GM19351 (cell line): Measurements from ENCODE around the gene FAM13B.
"Not testable (repeated sequence)": the region's sequence is repeated elsewhere in the genome, so short reads cannot be mapped to it uniquely, and the experiment has no call there.

ENCODE experiments used
- ATAC-seq: cut with Tn5 transposase; IDR thresholded peaks from one replicate; pipeline ENCODE4 v1.9.1; 2021; ENCODE audit warnings: mild to moderate bottlenecking, moderate library complexity; ENCODE audit not compliant: unreplicated experiment

Gene FAM13B

GRCh38 chr5:137989419-137989818 is 43.5 kb downstream of the FAM13B start:
- no peak for ATAC-seq

- no peak for ATAC-seq
These were observed 57.7 kb downstream of the FAM13B start for GRCh38 chr5:137975208-137975607.

DNA sequence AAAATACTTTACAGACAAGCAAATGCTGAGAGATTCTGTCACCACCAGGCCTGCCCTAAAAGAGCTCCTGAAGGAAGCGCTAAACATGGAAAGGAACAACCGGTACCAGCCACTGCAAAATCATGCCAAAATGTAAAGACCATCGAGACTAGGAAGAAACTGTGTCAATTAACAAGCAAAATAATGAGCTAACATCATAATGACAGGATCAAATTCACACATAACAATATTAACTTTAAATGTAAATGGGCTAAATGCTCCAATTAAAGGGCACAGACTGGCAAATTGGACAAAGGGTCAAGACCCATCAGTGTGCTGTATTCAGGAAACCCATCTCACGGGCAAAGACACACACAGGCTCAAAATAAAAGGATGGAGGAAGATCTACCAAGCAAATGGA is 62.5 kb downstream of the FAM13B start:
- not testable (repeated sequence) for ATAC-seq

- ATAC-seq = no peak
These were observed 72.1 kb downstream of the FAM13B start for GRCh38 chr5:137960819-137961218.

DNA sequence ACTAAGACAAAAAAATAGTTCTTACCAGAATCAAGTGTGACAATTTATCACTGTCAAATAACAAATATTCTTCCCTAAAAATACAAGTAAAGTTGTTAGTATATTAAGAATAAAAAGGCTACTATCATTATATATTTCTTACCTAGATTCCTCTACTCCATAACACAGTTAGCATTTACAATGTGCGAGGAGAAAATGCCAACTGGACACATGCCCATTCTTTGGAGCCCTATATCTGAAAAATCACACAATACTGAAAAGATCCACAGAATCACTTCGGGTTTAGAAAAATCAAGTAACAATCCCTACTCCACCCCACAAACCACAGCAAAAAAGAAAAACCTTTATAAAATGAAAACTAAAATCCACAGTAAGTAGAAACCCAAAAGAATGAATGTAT is 72.7 kb downstream of the FAM13B start:
- ATAC-seq = no peak

- no peak for ATAC-seq
These were observed 73.4 kb downstream of the FAM13B start for GRCh38 chr5:137959488-137959887.

DNA sequence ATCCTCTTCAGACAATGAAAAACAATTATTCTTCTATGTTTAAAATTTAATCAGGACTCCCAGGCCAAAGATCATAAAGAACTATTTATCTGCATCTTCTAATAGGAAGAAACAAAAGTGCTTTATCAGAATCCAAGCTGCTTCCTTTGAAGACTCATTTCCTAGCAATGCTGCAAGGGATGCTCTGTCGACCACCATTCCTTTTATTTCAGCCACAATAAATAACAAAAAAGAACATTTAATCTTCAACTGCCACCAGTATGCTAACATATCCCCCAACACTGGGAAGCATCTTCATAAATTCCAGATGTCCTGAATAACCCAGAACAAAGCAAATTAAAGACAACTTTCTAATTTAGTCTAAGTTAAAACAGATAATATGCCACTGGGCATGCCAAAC is 74.9 kb downstream of the FAM13B start:
- no peak for ATAC-seq

- ATAC-seq = no peak
These were observed 78.6 kb downstream of the FAM13B start for GRCh38 chr5:137954131-137954879.

- no peak for ATAC-seq
These were observed 87.1 kb downstream of the FAM13B start for GRCh38 chr5:137945825-137946224.

DNA sequence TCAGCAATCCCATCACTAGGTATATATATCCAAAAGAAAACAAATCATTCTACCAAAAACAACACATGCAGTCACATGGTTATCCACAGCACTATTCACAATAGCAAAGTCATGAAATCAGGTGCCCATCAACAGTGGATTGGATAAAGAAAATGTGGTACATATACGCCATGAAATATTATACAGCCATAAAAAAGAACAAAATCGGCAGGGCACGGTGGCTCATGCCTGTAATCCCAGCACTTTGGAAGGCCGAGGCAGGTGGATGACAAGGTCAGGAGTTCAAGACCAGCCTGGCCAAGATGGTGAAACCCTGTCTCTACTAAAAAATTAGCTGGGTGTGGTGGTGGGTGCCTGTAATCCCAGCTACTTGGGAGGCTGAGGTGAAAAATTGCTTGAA is 88.6 kb downstream of the FAM13B start:
- ATAC-seq = not testable (repeated sequence)

GRCh38 chr5:137939331-137939730 is 93.5 kb downstream of the FAM13B start:
- no peak for ATAC-seq

DNA sequence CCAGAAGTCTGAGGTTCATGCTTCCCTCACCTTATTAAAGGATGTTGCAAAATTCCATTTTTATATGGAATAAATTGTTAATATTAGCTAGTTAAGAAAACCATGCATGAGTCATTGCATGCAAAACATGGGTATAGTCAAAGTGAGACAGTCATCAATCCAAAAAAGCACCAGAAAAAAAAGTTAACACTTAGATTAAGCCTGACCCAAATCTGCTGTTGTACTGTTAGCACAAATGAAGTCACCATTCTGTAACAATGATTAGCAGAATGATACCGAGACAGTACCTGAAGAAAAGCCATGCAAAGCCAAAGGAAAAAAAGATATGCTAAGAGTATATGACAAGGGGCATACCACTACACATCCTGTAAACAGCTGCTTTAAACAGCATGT is 94.1 kb downstream of the FAM13B start:
- peak; percentile 45 for ATAC-seq

- no peak for ATAC-seq
These were observed 94.7 kb downstream of the FAM13B start for GRCh38 chr5:137937994-137938750.

DNA sequence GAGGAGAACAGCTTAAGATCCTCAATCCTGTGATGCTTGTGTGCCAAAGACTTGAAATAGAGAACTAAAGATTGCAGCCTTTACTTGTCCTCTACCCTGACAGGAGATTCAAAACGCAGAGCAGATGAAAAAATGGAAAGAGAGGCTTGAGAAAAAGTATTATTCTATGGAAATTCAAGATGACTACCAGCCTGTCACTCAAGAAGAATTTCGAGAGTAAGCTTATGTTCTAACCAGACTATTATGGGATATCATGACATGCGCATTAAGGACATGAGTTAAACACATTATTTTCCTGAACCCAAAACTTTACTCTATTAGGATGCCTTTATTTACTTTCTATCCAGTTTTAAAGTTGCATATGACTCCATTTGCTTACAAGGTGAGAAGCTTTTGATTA is 97.2 kb downstream of the FAM13B start:
- ATAC-seq = no peak

DNA sequence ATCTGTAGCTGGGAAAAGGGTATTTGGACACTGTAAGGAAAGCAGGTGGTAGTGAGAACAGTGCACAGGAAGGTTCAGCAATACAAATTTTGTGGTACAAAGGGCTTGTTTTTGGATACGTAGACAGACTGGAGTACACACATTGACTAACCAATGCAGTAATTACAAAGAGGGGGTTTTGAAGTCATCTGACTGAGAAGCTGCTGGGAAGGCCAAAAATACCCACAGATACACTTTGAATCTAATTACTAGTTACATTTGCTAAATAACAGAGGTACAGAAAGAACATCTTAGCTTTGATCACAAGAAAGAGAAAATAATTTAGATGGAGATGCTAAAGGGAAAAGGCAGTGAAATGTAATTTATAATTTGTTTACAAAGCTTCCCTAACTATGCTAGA is 97.7 kb downstream of the FAM13B start:
- ATAC-seq = peak; percentile 58

DNA sequence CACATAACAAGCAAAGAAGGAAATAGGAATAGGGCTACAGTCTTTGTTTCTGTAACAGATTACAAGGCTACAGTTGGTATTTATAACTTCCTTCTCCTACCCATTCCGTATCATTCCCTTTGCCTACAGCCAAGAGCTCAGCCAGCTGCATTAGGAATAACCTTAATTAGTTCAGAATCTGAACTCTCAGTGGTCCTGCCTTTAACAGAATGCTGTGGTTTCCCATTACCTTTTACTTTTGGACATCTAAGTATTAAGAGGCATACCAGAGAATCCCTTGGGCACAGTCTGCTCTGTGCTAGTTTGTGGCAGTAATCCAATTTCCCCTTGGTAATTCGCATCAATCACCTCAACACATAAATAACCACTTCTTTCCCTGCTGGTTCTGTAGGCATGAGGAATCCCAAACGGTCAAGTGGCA is 99.4 kb downstream of the FAM13B start:
- no peak for ATAC-seq

GRCh38 chr5:137932800-137933199 is 100.1 kb downstream of the FAM13B start:
- no peak for ATAC-seq

DNA sequence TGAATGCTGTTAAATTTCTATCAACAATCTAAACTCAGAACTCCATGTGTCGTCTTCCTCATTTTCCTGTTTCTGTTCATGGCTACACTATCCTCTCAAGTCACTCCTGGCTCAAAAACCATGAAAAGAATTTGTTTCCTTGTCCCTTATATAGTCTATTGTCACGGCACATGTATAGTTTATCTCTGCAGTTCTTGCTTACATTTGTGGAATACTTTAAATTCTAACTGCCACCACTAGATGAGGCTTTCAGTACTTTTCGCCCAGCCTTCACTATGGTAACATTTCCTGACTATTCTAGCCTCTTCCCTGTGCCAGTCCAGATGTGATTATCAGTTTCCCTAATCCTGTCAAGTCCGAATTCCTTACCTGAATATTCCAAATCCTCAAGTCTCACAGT is 109.0 kb downstream of the FAM13B start:
- ATAC-seq = no peak

GRCh38 chr5:137921931-137922330 is 110.9 kb downstream of the FAM13B start:
- no peak for ATAC-seq

DNA sequence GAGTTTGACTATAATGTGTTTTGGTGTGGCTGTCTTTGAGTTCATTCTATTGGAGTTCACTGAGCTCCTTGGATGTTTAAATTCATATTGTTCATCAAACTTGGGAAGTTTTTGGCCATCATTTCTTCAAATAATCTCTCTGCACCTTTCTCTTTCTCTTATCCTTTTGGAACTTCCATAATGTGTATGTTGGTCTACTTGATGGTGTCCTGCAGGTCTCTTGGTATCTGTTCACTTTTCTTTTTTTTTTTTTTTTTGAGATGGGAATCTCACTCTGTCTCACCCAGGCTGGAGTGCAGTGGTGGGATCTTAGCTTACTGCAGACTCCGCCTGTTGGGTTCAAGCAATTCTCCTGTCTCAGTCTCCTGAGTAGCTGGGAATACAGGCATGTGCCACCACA is 116.0 kb downstream of the FAM13B start:
- ATAC-seq = no peak

DNA sequence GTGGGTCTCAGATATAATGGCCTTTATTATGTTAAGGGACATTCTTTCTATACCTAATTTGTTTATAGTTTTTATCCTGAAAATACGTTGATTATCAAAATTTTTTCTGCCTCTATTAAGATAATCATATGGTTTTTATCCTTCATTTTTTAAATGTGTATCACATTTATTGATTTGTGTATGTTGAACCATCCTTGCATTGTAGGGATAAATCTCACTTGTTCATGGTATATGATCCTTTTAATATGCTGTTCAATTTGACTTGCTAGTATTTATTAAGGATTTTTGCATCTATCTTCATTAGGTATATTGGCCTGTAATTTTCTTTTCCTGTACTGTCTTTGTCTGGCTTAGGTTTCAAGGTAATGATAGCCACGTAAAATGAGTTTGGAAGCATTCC is 118.1 kb downstream of the FAM13B start:
- ATAC-seq = no peak

- ATAC-seq = no peak
These were observed 130.3 kb downstream of the FAM13B start for GRCh38 chr5:137902408-137903133.
